Parathyroid adenoma (tissue), 2 donors: ENCODE results near the gene PCBP3.

Source experiments
- H2AFZ ChIP-seq: fragments of 300-600 bp; sonication (generic); one replicate; pipeline ENCODE4 v1.7.0; 2017; ENCODE audit warnings: antibody characterized with exemption, mild to moderate bottlenecking
- H3K27ac ChIP-seq: fragments of 300-600 bp; sonication (generic); one replicate; pipeline ENCODE4 v1.7.0; 2017
- H3K27me3 ChIP-seq: fragments of 300-600 bp; sonication (generic); one replicate; pipeline ENCODE4 v1.7.0; 2017; ENCODE audit warnings: low read length; ENCODE audit not compliant: control insufficient read depth, insufficient read depth
- H3K36me3 ChIP-seq: fragments of 300-600 bp; sonication (generic); one replicate; pipeline ENCODE4 v1.7.0; 2017; ENCODE audit warnings: low read length; ENCODE audit not compliant: control insufficient read depth, insufficient read depth
- H3K4me1 ChIP-seq: fragments of 300-600 bp; sonication (generic); one replicate; pipeline ENCODE4 v1.7.0; 2017; ENCODE audit warnings: control low read depth
- H3K4me2 ChIP-seq: fragments of 300-600 bp; sonication (generic); one replicate; pipeline ENCODE4 v1.7.0; 2017; ENCODE audit warnings: low read length
- H3K4me3 ChIP-seq: fragments of 300-600 bp; sonication (generic); one replicate; pipeline ENCODE4 v1.7.0; 2017; ENCODE audit warnings: low read depth, low read length
- H3K79me2 ChIP-seq: fragments of 300-600 bp; sonication (generic); one replicate; pipeline ENCODE4 v1.7.0; 2017; ENCODE audit warnings: control low read depth
- H3K9ac ChIP-seq: fragments of 300-600 bp; sonication (generic); one replicate; pipeline ENCODE4 v1.7.0; 2017; ENCODE audit warnings: mild to moderate bottlenecking
- H3K9me3 ChIP-seq: fragments of 300-600 bp; sonication (generic); one replicate; pipeline ENCODE4 v1.7.0; 2017; ENCODE audit warnings: low read length; ENCODE audit not compliant: control insufficient read depth
- TF ChIP-seq, protein P1 (sequence below): fragments of 300-600 bp; sonication (generic); IDR thresholded peaks from one replicate; pipeline ENCODE4 v1.7.0; 2017; ENCODE audit warnings: antibody characterized with exemption, mild to moderate bottlenecking
- donor health status: primary hyperparathyroidism.

PCBP3 gene

DNA sequence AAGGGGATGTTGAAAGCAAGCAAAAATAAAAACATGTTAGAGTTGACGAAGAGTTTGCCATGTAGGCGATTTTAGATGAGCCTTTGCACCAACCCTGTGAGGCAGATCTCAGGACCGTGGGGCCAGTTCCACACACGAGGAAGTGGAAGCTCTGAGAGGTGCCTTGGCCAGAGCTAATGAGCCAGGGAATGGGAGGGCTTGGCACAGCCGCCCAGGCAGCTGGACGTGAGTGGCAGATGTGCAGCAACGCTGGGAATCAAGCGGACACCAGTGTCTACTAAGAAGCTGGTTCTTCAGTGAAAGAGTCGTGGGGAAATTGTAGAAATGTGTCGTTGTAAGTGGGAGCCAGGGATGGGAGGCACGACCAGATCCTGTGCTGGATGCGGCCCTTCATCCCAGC, 279.1 kb downstream of the PCBP3 start:
- Histone ChIP-seq H3K9me3 (no peaks in the 10 kb centered on the region), H3K27me3 (no peaks in the 10 kb centered on the region), H3K9ac (no peak overlapping the region), H3K4me3 (no peak overlapping the region), H3K27ac (no peak overlapping the region), H3K4me1 (no peaks in the 10 kb centered on the region), H3K36me3 (no peaks in the 10 kb centered on the region), H3K79me2 (no peaks in the 10 kb centered on the region), H2AFZ (no peak overlapping the region), H3K4me2 (no peak overlapping the region)
- TF ChIP-seq, protein P1, sequence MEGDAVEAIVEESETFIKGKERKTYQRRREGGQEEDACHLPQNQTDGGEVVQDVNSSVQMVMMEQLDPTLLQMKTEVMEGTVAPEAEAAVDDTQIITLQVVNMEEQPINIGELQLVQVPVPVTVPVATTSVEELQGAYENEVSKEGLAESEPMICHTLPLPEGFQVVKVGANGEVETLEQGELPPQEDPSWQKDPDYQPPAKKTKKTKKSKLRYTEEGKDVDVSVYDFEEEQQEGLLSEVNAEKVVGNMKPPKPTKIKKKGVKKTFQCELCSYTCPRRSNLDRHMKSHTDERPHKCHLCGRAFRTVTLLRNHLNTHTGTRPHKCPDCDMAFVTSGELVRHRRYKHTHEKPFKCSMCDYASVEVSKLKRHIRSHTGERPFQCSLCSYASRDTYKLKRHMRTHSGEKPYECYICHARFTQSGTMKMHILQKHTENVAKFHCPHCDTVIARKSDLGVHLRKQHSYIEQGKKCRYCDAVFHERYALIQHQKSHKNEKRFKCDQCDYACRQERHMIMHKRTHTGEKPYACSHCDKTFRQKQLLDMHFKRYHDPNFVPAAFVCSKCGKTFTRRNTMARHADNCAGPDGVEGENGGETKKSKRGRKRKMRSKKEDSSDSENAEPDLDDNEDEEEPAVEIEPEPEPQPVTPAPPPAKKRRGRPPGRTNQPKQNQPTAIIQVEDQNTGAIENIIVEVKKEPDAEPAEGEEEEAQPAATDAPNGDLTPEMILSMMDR: no peak

GRCh38 chr21:45923146-45923545, 279.6 kb downstream of the PCBP3 start:
- Histone ChIP-seq H3K4me2 (no peak overlapping the region), H3K4me3 (no peak overlapping the region), H2AFZ (no peak overlapping the region), H3K36me3 (no peaks in the 10 kb centered on the region), H3K9me3 (no peaks in the 10 kb centered on the region), H3K4me1 (no peaks in the 10 kb centered on the region), H3K9ac (no peak overlapping the region), H3K79me2 (no peaks in the 10 kb centered on the region), H3K27me3 (no peaks in the 10 kb centered on the region), H3K27ac (no peak overlapping the region)
- TF ChIP-seq, protein P1: peak; percentile 56

DNA sequence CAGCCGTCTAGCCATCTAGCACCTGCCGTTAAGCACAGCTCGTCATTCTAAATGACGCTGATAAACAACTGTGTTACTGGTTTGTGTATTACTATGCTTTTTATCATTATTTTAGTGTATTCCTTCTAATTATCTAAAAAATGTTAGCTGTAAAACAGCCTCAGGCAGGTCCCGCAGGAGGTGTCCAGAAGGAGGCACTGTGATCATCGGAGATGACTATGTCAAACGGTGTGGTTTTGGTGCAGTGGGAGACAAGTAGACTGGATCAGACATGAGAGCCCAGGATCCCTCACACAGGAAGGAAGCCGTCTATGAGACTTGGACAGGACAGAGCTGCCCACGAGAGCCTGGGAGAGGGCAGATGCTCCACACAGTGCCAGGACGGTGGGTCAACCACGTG, 282.8 kb downstream of the PCBP3 start:
- no peak overlapping the region for H2AFZ ChIP-seq
- H3K27me3 ChIP-seq: no peaks in the 10 kb centered on the region
- H3K4me3 ChIP-seq: no peak overlapping the region
- H3K4me1 ChIP-seq: no peaks in the 10 kb centered on the region
- H3K4me2 ChIP-seq: no peak overlapping the region
- no peak overlapping the region for H3K9ac ChIP-seq
- H3K9me3 ChIP-seq: no peaks in the 10 kb centered on the region
- TF ChIP-seq, protein P1: no peak
- no peaks in the 10 kb centered on the region for H3K79me2 ChIP-seq
- H3K36me3 ChIP-seq: no peaks in the 10 kb centered on the region
- H3K27ac ChIP-seq: no peak overlapping the region

DNA sequence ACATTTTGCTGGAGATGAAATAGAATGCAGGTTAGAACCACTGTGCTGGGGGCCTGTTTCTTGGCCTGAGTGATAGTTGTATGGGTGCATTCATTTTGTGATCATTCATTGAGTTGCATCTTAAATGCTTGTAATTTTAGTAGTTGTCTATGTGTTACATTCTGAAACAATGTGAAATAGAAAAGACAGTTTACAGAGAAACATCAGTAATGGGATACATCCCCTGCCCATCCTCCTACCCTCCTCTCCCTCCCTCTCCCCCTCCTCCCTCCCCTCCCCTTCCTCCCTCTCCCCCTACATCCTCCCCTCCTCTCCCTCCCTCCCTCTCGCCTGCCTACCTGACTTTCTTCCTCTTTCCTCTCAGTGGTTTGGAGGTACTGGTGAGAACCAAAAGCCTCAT, 283.5 kb downstream of the PCBP3 start:
- H3K9ac ChIP-seq: no peak overlapping the region
- H2AFZ ChIP-seq: no peak overlapping the region
- H3K79me2 ChIP-seq: no peaks in the 10 kb centered on the region
- H3K4me3 ChIP-seq: no peak overlapping the region
- no peaks in the 10 kb centered on the region for H3K4me1 ChIP-seq
- TF ChIP-seq, protein P1: no peak
- no peaks in the 10 kb centered on the region for H3K27me3 ChIP-seq
- no peak overlapping the region for H3K4me2 ChIP-seq
- H3K36me3 ChIP-seq: no peaks in the 10 kb centered on the region
- no peaks in the 10 kb centered on the region for H3K9me3 ChIP-seq
- no peak overlapping the region for H3K27ac ChIP-seq

- H2AFZ ChIP-seq: no peak overlapping the region
- no peaks in the 10 kb centered on the region for H3K27me3 ChIP-seq
- TF ChIP-seq, protein P1: no peak
- H3K36me3 ChIP-seq: no peaks in the 10 kb centered on the region
- no peak overlapping the region for H3K9ac ChIP-seq
- no peaks in the 10 kb centered on the region for H3K79me2 ChIP-seq
- H3K4me3 ChIP-seq: no peak overlapping the region
- no peaks in the 10 kb centered on the region for H3K9me3 ChIP-seq
- H3K27ac ChIP-seq: no peak overlapping the region
- H3K4me1 ChIP-seq: no peaks in the 10 kb centered on the region
- H3K4me2 ChIP-seq: no peak overlapping the region
Observed at GRCh38 chr21:45927851-45928850, 284.6 kb downstream of the PCBP3 start.
